NB4 (cell line): Measurements from ENCODE around the gene CUX1.

Source experiments
- CTCF ChIP-seq: IDR thresholded peaks from one replicate; pipeline ENCODE4 v1.5.1; 2012; ENCODE audit warnings: low read depth, low read length
- MYC ChIP-seq: IDR thresholded peaks from 2 replicates; pipeline ENCODE4 v1.6.1; 2011; ENCODE audit warnings: low read depth, low read length
- POLR2A ChIP-seq: IDR thresholded peaks from 2 replicates; pipeline ENCODE4 v1.6.1; 2011; ENCODE audit warnings: mild to moderate bottlenecking; ENCODE audit not compliant: insufficient read length; ENCODE audit errors: extremely low read depth

GRCh38 chr7:101927802-101928201, 110.4 kb downstream of the CUX1 start:
- no peak for TF ChIP-seq MYC
- TF ChIP-seq POLR2A = no peak
- TF ChIP-seq CTCF = no peak
